ENCODE results near the gene TMEM119. TPM values are rescaled to one million over a fixed set of nuclear protein-coding genes. Genes with fewer than 3 reads are reported as not detected.

Gene TMEM119
- total and polyA plus RNA-seq, 10 of the 15 experiments (the other 5 are each of a cell fraction or from before 2014, with no cell fraction given), result 0.11 to 0.44 (median 0.19) TPM; not detected in 5

DNA sequence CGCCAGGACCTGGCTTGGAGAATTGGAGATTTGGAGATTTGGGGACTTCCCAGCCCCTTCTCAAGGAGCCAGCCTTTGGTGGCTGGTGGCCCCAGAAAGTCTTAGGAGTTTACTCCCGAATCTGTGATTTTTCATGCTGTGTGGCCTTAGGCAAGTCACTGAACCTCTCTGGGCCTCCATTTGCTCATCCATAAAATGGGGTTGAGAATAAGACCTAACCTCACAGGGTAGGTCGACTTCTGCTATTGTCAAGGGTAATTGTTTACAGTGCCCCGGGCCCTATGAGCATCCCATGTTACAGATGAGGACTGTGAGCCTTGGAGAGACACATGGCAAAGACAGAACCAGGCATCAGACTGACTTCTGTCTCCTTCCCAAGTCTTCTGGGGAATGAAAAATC, 16.2 kb upstream of the TMEM119 start (continued):
- TF ChIP-seq, protein P1, sequence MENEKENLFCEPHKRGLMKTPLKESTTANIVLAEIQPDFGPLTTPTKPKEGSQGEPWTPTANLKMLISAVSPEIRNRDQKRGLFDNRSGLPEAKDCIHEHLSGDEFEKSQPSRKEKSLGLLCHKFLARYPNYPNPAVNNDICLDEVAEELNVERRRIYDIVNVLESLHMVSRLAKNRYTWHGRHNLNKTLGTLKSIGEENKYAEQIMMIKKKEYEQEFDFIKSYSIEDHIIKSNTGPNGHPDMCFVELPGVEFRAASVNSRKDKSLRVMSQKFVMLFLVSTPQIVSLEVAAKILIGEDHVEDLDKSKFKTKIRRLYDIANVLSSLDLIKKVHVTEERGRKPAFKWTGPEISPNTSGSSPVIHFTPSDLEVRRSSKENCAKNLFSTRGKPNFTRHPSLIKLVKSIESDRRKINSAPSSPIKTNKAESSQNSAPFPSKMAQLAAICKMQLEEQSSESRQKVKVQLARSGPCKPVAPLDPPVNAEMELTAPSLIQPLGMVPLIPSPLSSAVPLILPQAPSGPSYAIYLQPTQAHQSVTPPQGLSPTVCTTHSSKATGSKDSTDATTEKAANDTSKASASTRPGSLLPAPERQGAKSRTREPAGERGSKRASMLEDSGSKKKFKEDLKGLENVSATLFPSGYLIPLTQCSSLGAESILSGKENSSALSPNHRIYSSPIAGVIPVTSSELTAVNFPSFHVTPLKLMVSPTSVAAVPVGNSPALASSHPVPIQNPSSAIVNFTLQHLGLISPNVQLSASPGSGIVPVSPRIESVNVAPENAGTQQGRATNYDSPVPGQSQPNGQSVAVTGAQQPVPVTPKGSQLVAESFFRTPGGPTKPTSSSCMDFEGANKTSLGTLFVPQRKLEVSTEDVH (IDR thresholded peaks at IDR 0.05; ENCODE audit: low read depth, partially characterized antibody), result no peak
- TF ChIP-seq KLF5 (IDR thresholded peaks at IDR 0.05; ENCODE audit: partially characterized antibody), result no peak
- TF ChIP-seq, protein P2, sequence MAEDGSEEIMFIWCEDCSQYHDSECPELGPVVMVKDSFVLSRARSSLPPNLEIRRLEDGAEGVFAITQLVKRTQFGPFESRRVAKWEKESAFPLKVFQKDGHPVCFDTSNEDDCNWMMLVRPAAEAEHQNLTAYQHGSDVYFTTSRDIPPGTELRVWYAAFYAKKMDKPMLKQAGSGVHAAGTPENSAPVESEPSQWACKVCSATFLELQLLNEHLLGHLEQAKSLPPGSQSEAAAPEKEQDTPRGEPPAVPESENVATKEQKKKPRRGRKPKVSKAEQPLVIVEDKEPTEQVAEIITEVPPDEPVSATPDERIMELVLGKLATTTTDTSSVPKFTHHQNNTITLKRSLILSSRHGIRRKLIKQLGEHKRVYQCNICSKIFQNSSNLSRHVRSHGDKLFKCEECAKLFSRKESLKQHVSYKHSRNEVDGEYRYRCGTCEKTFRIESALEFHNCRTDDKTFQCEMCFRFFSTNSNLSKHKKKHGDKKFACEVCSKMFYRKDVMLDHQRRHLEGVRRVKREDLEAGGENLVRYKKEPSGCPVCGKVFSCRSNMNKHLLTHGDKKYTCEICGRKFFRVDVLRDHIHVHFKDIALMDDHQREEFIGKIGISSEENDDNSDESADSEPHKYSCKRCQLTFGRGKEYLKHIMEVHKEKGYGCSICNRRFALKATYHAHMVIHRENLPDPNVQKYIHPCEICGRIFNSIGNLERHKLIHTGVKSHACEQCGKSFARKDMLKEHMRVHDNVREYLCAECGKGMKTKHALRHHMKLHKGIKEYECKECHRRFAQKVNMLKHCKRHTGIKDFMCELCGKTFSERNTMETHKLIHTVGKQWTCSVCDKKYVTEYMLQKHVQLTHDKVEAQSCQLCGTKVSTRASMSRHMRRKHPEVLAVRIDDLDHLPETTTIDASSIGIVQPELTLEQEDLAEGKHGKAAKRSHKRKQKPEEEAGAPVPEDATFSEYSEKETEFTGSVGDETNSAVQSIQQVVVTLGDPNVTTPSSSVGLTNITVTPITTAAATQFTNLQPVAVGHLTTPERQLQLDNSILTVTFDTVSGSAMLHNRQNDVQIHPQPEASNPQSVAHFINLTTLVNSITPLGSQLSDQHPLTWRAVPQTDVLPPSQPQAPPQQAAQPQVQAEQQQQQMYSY (CRISPR knock-in tag; IDR thresholded peaks at IDR 0.05), result no peak
- TF ChIP-seq, protein P3, sequence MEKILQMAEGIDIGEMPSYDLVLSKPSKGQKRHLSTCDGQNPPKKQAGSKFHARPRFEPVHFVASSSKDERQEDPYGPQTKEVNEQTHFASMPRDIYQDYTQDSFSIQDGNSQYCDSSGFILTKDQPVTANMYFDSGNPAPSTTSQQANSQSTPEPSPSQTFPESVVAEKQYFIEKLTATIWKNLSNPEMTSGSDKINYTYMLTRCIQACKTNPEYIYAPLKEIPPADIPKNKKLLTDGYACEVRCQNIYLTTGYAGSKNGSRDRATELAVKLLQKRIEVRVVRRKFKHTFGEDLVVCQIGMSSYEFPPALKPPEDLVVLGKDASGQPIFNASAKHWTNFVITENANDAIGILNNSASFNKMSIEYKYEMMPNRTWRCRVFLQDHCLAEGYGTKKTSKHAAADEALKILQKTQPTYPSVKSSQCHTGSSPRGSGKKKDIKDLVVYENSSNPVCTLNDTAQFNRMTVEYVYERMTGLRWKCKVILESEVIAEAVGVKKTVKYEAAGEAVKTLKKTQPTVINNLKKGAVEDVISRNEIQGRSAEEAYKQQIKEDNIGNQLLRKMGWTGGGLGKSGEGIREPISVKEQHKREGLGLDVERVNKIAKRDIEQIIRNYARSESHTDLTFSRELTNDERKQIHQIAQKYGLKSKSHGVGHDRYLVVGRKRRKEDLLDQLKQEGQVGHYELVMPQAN (conservative IDR thresholded peaks at IDR 0.05), result 0 out of 2 replicates have a peak, but pooled peaks have one; percentile 17
- no peak for TF ChIP-seq BCL11A (IDR thresholded peaks at IDR 0.05; ENCODE audit: low read depth, low read length)
- no peak for TF ChIP-seq HDAC2 (IDR thresholded peaks at IDR 0.05)
- peak; percentile 75 for TF ChIP-seq ZNF217 (IDR thresholded peaks at IDR 0.05)

Data from GM12878 (cell line).